Measurements from ENCODE around the gene OOSP4B.
"Not testable (repeated sequence)": the region's sequence is repeated elsewhere in the genome, so short reads cannot be mapped to it uniquely, and the experiment has no call there.

OOSP4B gene

DNA sequence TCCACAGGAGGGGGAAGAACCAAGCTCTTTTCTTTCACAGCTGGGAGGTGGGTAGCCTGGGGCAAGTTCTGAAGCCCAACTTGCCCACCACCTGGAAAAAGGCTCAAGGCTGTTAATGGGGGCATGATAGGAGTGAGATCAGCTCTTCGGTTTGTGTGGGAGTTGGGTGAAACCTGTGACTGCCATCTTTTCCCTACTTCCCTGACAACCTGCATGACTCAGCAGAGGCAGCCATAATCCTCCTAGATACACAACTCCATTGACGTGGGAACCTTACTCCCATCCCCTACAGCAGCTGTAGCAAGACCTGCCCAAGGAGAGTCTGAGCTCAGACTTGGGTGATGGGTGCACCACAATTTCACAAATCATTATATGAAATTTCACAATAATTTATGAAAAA is 13.3 kb upstream of the OOSP4B start:
- Histone ChIP-seq H3K4me3 (replicated peaks; ENCODE audit: low read depth, low read length) (no peak overlapping the region), H3K27me3 (replicated peaks; ENCODE audit: control insufficient read depth, insufficient read depth, low read length) (no peaks in the 10 kb centered on the region), H3K36me3 (ENCODE audit: control insufficient read depth, insufficient read depth, low read length) (no peaks in the 10 kb centered on the region)
- DNase-seq (ENCODE audit: extremely low read depth, insufficient read length), result no peak
- TF ChIP-seq, protein P1, sequence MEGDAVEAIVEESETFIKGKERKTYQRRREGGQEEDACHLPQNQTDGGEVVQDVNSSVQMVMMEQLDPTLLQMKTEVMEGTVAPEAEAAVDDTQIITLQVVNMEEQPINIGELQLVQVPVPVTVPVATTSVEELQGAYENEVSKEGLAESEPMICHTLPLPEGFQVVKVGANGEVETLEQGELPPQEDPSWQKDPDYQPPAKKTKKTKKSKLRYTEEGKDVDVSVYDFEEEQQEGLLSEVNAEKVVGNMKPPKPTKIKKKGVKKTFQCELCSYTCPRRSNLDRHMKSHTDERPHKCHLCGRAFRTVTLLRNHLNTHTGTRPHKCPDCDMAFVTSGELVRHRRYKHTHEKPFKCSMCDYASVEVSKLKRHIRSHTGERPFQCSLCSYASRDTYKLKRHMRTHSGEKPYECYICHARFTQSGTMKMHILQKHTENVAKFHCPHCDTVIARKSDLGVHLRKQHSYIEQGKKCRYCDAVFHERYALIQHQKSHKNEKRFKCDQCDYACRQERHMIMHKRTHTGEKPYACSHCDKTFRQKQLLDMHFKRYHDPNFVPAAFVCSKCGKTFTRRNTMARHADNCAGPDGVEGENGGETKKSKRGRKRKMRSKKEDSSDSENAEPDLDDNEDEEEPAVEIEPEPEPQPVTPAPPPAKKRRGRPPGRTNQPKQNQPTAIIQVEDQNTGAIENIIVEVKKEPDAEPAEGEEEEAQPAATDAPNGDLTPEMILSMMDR (IDR thresholded peaks at IDR 0.05; ENCODE audit: insufficient read depth, low read length, poor library complexity, severe bottlenecking), result no peak

- TF ChIP-seq, protein P1 (IDR thresholded peaks at IDR 0.05; ENCODE audit: insufficient read depth, low read length, poor library complexity, severe bottlenecking), result no peak
- Histone ChIP-seq H3K4me3 (replicated peaks; ENCODE audit: low read depth, low read length) (no peak overlapping the region), H3K36me3 (ENCODE audit: control insufficient read depth, insufficient read depth, low read length) (no peaks in the 10 kb centered on the region), H3K27me3 (replicated peaks; ENCODE audit: control insufficient read depth, insufficient read depth, low read length) (no peaks in the 10 kb centered on the region)
- no peak for DNase-seq (ENCODE audit: extremely low read depth, insufficient read length)
Measured at GRCh38 chr11:60005360-60005759, 11.6 kb upstream of the OOSP4B start.

DNA sequence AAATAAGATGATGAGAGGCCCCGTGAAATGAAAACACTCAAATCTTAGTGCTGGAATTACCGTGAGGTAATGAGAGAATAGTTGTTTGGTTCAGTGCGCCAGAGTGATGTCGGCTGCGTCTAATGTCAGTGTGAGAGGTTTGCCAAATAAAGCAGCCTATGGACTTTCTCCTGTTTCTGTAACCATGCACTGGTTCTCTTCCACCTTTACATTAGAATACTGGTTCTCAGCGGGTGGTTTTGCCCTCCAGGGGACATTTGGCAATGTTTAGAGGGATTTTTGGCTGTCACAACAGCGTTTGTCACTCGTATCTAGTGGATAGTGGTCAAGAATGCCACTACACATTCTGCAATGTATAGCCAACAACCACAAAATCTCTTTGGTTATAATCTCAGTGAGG is 1.1 kb downstream of the OOSP4B start:
- TF ChIP-seq, protein P1 (IDR thresholded peaks at IDR 0.05; ENCODE audit: insufficient read depth, low read length, poor library complexity, severe bottlenecking), result no peak
- H3K27me3 ChIP-seq (replicated peaks; ENCODE audit: control insufficient read depth, insufficient read depth, low read length), result no peaks in the 10 kb centered on the region
- DNase-seq (ENCODE audit: extremely low read depth, insufficient read length), result no peak

DNA sequence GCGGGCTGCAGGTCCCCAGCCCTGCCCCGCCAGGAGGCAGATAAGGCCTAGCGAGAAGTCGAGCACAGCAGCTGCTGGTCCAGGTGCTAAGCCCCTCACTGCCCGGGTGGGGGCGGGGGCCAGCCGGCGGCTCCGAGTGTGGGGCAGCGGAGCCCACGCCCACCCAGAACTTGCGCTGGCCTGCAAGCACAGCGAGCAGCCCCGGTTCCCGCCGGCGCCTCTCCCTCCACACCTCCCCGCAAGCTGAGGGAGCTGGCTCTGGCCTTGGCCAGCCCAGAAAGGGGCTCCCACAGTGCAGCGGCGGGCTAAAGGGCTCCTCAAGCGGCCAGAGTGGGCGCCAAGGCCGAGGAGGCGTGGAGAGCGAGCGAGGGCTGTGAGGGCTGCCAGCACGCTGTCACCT is 3.4 kb downstream of the OOSP4B start:
- H3K27me3 ChIP-seq (replicated peaks; ENCODE audit: control insufficient read depth, insufficient read depth, low read length); DNase-seq (ENCODE audit: extremely low read depth, insufficient read length); H3K4me3 ChIP-seq (replicated peaks; ENCODE audit: low read depth, low read length); H3K36me3 ChIP-seq (ENCODE audit: control insufficient read depth, insufficient read depth, low read length): not testable (repeated sequence)

More for the DNA sequence above, 1.1 kb downstream of the OOSP4B start:
- Histone ChIP-seq H3K4me3 (replicated peaks; ENCODE audit: low read depth, low read length) (no peak overlapping the region), H3K36me3 (ENCODE audit: control insufficient read depth, insufficient read depth, low read length) (no peaks in the 10 kb centered on the region)

DNA sequence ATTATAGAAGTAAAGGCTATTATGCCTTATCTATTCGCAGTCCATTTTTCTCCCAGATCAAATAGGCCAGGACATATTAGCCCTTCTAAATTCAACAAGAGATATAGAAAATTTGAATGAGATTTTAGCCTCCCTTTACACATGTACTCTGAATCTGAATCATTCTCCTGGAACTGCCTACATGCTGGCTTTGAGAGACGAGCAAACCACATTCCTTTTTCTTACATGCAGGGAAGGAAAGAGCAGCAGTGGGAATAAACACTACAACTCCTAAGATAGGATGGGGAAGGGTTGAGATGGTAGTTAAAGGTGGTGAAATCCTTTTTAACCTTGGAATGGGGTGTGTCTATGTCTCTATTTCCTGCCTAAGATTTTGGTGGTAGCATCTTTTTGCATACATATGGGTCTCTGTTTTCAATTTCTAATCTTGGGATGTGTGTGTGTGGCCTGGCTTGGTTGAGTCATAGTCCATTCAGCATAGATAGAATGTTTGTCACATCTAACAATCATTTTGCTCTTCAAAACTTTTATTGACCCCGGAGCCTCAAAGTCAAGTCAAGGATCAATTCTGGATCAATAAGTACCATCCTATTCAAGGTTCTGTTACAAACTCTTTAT is 12.1 kb downstream of the OOSP4B start:
- Histone ChIP-seq H3K4me3 (replicated peaks; ENCODE audit: low read depth, low read length) (no peak overlapping the region), H3K36me3 (ENCODE audit: control insufficient read depth, insufficient read depth, low read length) (no peaks in the 10 kb centered on the region), H3K27me3 (replicated peaks; ENCODE audit: control insufficient read depth, insufficient read depth, low read length) (no peaks in the 10 kb centered on the region)
- TF ChIP-seq, protein P1 (IDR thresholded peaks at IDR 0.05; ENCODE audit: insufficient read depth, low read length, poor library complexity, severe bottlenecking), result no peak
- no peak for DNase-seq (ENCODE audit: extremely low read depth, insufficient read length)

- Histone ChIP-seq H3K4me3 (replicated peaks; ENCODE audit: low read depth, low read length) (no peak within 1 kb of the TSS), H3K36me3 (ENCODE audit: control insufficient read depth, insufficient read depth, low read length) (no peaks in the 10 kb centered on the region), H3K27me3 (replicated peaks; ENCODE audit: control insufficient read depth, insufficient read depth, low read length) (no peaks in the 10 kb centered on the region)
- DNase-seq (ENCODE audit: extremely low read depth, insufficient read length), result no peak
- TF ChIP-seq, protein P1 (IDR thresholded peaks at IDR 0.05; ENCODE audit: insufficient read depth, low read length, poor library complexity, severe bottlenecking), result no peak
Measured at GRCh38 chr11:60040109-60040508, 23.1 kb downstream of the OOSP4B start, which contains the start of gene OOSP2. TSS of gene OOSP2 (plus strand) at chr11:60040409. CDS start at chr11:60040460, 51 bp downstream.

DNA sequence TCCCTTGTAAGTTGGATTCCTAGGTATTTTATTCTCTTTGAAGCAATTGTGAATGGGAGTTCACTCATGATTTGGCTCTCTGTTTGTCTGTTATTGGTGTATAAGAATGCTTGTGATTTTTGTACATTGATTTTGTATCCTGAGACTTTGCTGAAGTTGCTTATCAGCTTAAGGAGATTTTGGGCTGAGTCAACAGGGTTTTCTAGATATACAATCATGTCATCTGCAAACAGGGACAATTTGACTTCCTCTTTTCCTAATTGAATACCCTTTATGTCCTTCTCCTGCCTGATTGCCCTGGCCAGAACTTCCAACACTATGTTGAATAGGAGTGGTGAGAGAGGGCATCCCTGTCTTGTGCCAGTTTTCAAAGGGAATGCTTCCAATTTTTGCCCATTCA is 33.4 kb downstream of the OOSP4B start:
- not testable (repeated sequence) for H3K4me3 ChIP-seq (replicated peaks; ENCODE audit: low read depth, low read length); DNase-seq (ENCODE audit: extremely low read depth, insufficient read length)

DNA sequence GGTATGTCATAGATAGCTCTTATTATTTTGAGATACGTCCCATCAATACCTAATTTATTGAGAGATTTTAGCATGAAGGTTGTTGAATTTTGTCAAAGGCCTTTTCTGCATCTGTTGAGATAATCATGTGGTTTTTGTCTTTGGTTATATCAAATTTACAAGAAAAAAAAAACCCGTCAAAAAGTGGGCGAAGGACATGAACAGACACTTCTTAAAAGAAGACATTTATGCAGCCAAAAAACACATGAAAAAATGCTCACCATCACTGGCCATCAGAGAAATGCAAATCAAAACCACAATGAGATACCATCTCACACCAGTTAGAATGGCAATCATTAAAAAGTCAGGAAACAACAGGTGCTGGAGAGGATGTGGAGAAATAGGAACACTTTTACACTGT is 33.9 kb downstream of the OOSP4B start:
- not testable (repeated sequence) for H3K4me3 ChIP-seq (replicated peaks; ENCODE audit: low read depth, low read length); H3K27me3 ChIP-seq (replicated peaks; ENCODE audit: control insufficient read depth, insufficient read depth, low read length); H3K36me3 ChIP-seq (ENCODE audit: control insufficient read depth, insufficient read depth, low read length); DNase-seq (ENCODE audit: extremely low read depth, insufficient read length)

More for the DNA sequence above, 33.4 kb downstream of the OOSP4B start:
- not testable (repeated sequence) for H3K27me3 ChIP-seq (replicated peaks; ENCODE audit: control insufficient read depth, insufficient read depth, low read length); H3K36me3 ChIP-seq (ENCODE audit: control insufficient read depth, insufficient read depth, low read length)
